GM12873 (cell line): ENCODE data around the gene REPS2.

Experiments used
- TF ChIP-seq, protein P1 (sequence below): IDR thresholded peaks from 2 replicates; pipeline ENCODE4 v1.5.1; 2012; ENCODE audit warnings: low read depth, mild to moderate bottlenecking, moderate library complexity, low read length, control low read depth; ENCODE audit not compliant: insufficient read depth; ENCODE audit errors: missing control alignments

Gene REPS2

GRCh38 chrX:17154001-17154400, 207.5 kb downstream of the REPS2 start:
- TF ChIP-seq, protein P1, sequence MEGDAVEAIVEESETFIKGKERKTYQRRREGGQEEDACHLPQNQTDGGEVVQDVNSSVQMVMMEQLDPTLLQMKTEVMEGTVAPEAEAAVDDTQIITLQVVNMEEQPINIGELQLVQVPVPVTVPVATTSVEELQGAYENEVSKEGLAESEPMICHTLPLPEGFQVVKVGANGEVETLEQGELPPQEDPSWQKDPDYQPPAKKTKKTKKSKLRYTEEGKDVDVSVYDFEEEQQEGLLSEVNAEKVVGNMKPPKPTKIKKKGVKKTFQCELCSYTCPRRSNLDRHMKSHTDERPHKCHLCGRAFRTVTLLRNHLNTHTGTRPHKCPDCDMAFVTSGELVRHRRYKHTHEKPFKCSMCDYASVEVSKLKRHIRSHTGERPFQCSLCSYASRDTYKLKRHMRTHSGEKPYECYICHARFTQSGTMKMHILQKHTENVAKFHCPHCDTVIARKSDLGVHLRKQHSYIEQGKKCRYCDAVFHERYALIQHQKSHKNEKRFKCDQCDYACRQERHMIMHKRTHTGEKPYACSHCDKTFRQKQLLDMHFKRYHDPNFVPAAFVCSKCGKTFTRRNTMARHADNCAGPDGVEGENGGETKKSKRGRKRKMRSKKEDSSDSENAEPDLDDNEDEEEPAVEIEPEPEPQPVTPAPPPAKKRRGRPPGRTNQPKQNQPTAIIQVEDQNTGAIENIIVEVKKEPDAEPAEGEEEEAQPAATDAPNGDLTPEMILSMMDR = no peak

DNA sequence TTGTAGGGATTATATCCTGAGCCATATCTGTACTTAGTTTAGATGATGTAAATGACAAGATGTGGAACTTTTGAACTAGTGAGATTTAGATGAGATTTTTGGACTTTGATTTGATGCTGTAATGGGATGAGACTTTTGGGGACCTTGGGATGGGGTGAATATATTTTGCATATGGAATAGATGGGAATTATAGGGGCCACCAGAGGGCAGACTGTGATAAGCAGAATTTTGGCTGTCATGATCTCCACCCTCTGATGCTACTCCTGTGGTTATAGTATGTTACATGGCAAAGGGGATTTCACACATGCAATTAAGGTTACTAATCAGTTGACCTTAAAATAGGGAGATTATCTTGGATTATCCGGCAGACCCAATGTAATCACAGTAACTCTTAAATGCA, 214.5 kb downstream of the REPS2 start:
- TF ChIP-seq, protein P1 = no peak

- TF ChIP-seq, protein P1 = no peak
Observed at GRCh38 chrX:17161991-17162390, 215.5 kb downstream of the REPS2 start.

GRCh38 chrX:17164079-17164478, 217.6 kb downstream of the REPS2 start:
- TF ChIP-seq, protein P1 = no peak

DNA sequence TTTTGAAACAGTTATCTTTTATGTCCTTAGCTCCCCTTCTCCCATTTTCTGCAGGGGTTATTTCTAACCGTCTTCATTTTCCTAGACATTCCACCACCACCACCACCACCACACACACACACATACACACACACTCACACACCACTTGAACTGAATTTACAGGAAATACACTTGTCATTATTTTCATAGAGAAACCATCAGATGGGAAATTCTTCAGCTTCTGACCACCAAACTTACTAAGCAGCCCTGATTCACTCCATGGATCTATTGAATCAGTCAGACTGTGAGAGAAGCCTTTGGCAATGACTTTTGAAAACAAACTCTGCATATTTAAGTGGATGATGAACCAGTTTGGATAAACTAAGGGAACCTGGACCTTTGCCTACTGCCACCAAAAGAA, 218.5 kb downstream of the REPS2 start:
- TF ChIP-seq, protein P1 = no peak

DNA sequence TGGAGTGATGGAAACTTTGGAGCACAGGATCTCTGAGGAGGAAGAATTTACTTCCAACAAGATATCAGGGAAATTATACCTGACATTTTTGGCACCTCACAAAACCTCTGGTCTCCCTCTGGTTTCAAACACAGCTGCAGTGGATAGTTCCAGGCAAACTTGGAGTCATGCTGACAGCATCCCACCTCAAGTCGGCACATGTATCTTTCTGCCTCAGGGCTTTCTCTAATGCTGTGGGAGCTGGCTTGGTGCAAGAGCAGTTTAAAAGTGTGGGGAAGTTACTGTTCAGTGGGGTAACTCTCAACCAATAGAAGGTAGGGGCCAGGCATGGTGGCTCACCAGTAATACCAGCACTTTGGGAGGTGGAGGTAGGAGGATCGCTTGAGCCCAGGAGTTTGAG, 221.5 kb downstream of the REPS2 start:
- TF ChIP-seq, protein P1 = no peak

GRCh38 chrX:17170973-17171372, 224.5 kb downstream of the REPS2 start:
- TF ChIP-seq, protein P1 = no peak
